CD14-positive monocyte (primary cell): ENCODE measurements around the gene ITGA2B. TPM values are rescaled to one million over a fixed set of nuclear protein-coding genes. Genes with fewer than 3 reads are reported as not detected.

Experiments used
- DNase-seq, 3 donors: peaks; one replicate each; pipeline ENCODE4 v3.0.0-alpha.2; 2011 to 2022
- H2AFZ ChIP-seq: 2 replicates; pipeline ENCODE4 v1.6.0; 2012; ENCODE audit warnings: mild to moderate bottlenecking, low read depth, low read length, inconsistent platforms; ENCODE audit not compliant: insufficient read depth, poor library complexity, severe bottlenecking
- H3K27ac ChIP-seq, 2 donors: 1 replicate in 1 of 2; 2 replicates in 1 of 2; pipeline ENCODE4 v1.5.1; 2012 to 2013; ENCODE audit warnings: low read length in 2 of 2, control low read depth in 1 of 2, inconsistent platforms in 1 of 2, low read depth in 1 of 2, mild to moderate bottlenecking in 1 of 2
- H3K27me3 ChIP-seq, 2 donors: one replicate each; pipeline versions ENCODE4 v1.6.0 to v1.6.1; 2011 to 2013; ENCODE audit warnings: low read length in 2 of 2; ENCODE audit not compliant: control insufficient read depth in 2 of 2, insufficient read depth in 2 of 2
- H3K36me3 ChIP-seq, 2 donors: replicated peaks in 1 of 2; 1 replicate in 1 of 2; 2 replicates in 1 of 2; pipeline versions ENCODE4 v1.5.1 to v1.6.1; 2012 to 2013; ENCODE audit warnings: low read length in 2 of 2, control low read depth in 1 of 2, inconsistent platforms in 1 of 2, mild to moderate bottlenecking in 1 of 2; ENCODE audit not compliant: insufficient read depth in 2 of 2, control insufficient read depth in 1 of 2
- H3K4me1 ChIP-seq, 2 donors: 1 replicate in 1 of 2; 2 replicates in 1 of 2; pipeline versions ENCODE4 v1.5.1 to v1.6.1; 2012 to 2013; ENCODE audit warnings: low read length in 2 of 2, control low read depth in 1 of 2, inconsistent platforms in 1 of 2, mild to moderate bottlenecking in 1 of 2, moderate library complexity in 1 of 2; ENCODE audit not compliant: insufficient read depth in 2 of 2, control insufficient read depth in 1 of 2
- H3K4me2 ChIP-seq: replicated peaks from 2 replicates; pipeline ENCODE3; 2012; ENCODE audit warnings: low read length, moderate library complexity, mild to moderate bottlenecking; ENCODE audit not compliant: poor library complexity, severe bottlenecking; ENCODE audit errors: extremely low read depth
- H3K4me3 ChIP-seq, 3 experiments: fragments of 200-600 bp in 1 of 3; sonication (generic) in 1 of 3; replicated peaks in 1 of 3; 1 replicate in 2 of 3; 2 replicates in 1 of 3; pipeline ENCODE4 v1.5.1; 2011 to 2013; ENCODE audit warnings: low read length in 3 of 3, mild to moderate bottlenecking in 3 of 3, control low read depth in 2 of 3, low read depth in 2 of 3, inconsistent platforms in 1 of 3, moderate library complexity in 1 of 3
- H3K79me2 ChIP-seq: 2 replicates; pipeline ENCODE4 v1.6.0; 2012; ENCODE audit warnings: mild to moderate bottlenecking, control low read depth, inconsistent platforms, low read length, moderate library complexity; ENCODE audit not compliant: insufficient read depth
- H3K9ac ChIP-seq: 2 replicates; pipeline ENCODE4 v1.6.0; 2017; ENCODE audit warnings: low read length, mild to moderate bottlenecking; ENCODE audit not compliant: insufficient read depth, poor library complexity, severe bottlenecking
- H3K9me3 ChIP-seq, 2 donors: replicated peaks in 1 of 2; 1 replicate in 1 of 2; 2 replicates in 1 of 2; pipeline versions ENCODE4 v1.5.1 to v1.6.1; 2012 to 2013; ENCODE audit warnings: low read length in 2 of 2, control low read depth in 1 of 2; ENCODE audit not compliant: control insufficient read depth in 1 of 2, insufficient read depth in 1 of 2
- H4K20me1 ChIP-seq: 2 replicates; pipeline ENCODE4 v1.6.0; 2012; ENCODE audit warnings: mild to moderate bottlenecking, low read length, control low read depth, moderate library complexity; ENCODE audit not compliant: insufficient read depth
- H3K27ac Mint-ChIP-seq, 7 donors: one replicate each; pipeline ENCODE4 v1.8.0; 2020; ENCODE audit warnings: mild to moderate bottlenecking in 7 of 7, mixed read lengths in 7 of 7, moderate library complexity in 6 of 7, inconsistent platforms in 2 of 7
- H3K27me3 Mint-ChIP-seq, 3 donors: one replicate each; pipeline ENCODE4 v1.8.0; 2021 to 2022; ENCODE audit warnings: low read depth in 3 of 3, mild to moderate bottlenecking in 3 of 3, mixed read lengths in 3 of 3, moderate library complexity in 3 of 3, inconsistent platforms in 1 of 3
- H3K36me3 Mint-ChIP-seq, 2 donors: one replicate each; pipeline ENCODE4 v1.8.0; 2020; ENCODE audit warnings: mixed read lengths in 2 of 2, inconsistent platforms in 1 of 2, mild to moderate bottlenecking in 1 of 2
- H3K4me1 Mint-ChIP-seq: one replicate; pipeline ENCODE4 v1.8.0; 2020; ENCODE audit warnings: mild to moderate bottlenecking, mixed read lengths
- H3K4me3 Mint-ChIP-seq, 2 donors: one replicate each; pipeline ENCODE4 v1.8.0; 2020; ENCODE audit warnings: mild to moderate bottlenecking in 2 of 2, mixed read lengths in 2 of 2, moderate library complexity in 1 of 2
- H3K9me3 Mint-ChIP-seq, 7 donors: one replicate each; pipeline ENCODE4 v1.8.0; 2020 to 2022; ENCODE audit warnings: mixed read lengths in 7 of 7, mild to moderate bottlenecking in 6 of 7, moderate library complexity in 6 of 7, inconsistent platforms in 2 of 7
- CTCF ChIP-seq: fragments of 200-600 bp; IDR thresholded peaks from one replicate; pipeline ENCODE4 v1.8.0; 2022; ENCODE audit warnings: antibody characterized with exemption, mild to moderate bottlenecking
- WGBS: methylation state at CpG from one replicate; pipeline ENCODE4 v1.1.5; 2013; ENCODE audit warnings: missing lambda C conversion rate; ENCODE audit not compliant: insufficient coverage; 5-methylcytosine and 5-hydroxymethylcytosine counted together
- intact Hi-C, 2 donors: fragments of 100-400 bp; cut with micrococcal nuclease; formaldehyde crosslinking; loops; one replicate each; pipeline versions ENCODE4 v1.15.0 to v1.15.1; 2023
- polyA plus RNA-seq, 3 donors: library from polyadenylated mRNA; depleted of rRNA in 1 of 3; unstranded in 2 of 3; stranded (reverse) in 1 of 3; fragments of 300-500 nt in 2 of 3; fragments of >200 nt in 1 of 3; fragmentation: Illumina TruSeq in 2 of 3; gene quantifications; 1 replicate in 2 of 3; 2 replicates in 1 of 3; pipeline ENCODE4 v1.2.3, GENCODE V29; 2012 to 2021

ITGA2B gene
- polyA plus RNA-seq, 3 donors, result 0.21 to 1.2 (median 1.1) TPM

GRCh38 chr17:44323359-44324091, 65.9 kb downstream of the ITGA2B start:
- peak overlapping the region in 3 of 7 donors; percentile 48 to 69 (median 51) for H3K27ac Mint-ChIP-seq

More at GRCh38 chr17:44323359-44324091, 65.9 kb downstream of the ITGA2B start:
- Histone ChIP-seq H3K9me3 (no peaks in the 10 kb centered on the region), H3K4me3 (peak overlapping the region; percentile 47 to 85 (median 47)), H3K36me3 (peaks cover 27 to 34% of the 10 kb centered on the region in 2 donors), H3K79me2 (peaks cover 6% of the 10 kb centered on the region), H4K20me1 (no peaks in the 10 kb centered on the region), H2AFZ (no peak overlapping the region), H3K4me1 (peaks cover 29 to 35% of the 10 kb centered on the region in 2 donors), H3K27ac (no peak overlapping the region), H3K27me3 (peaks cover 0 to under 1% of the 10 kb centered on the region in 2 donors), H3K4me2 (peak overlapping the region; percentile 94), H3K9ac (no peak overlapping the region)
- Mint-ChIP-seq H3K27me3 (peaks cover under 1 to 2% (median 1%) of the 10 kb centered on the region in 3 donors), H3K9me3 (no peaks in the 10 kb centered on the region), H3K4me3 (peak overlapping the region; percentile 85 to 87), H3K4me1 (peaks cover 30% of the 10 kb centered on the region), H3K36me3 (peaks cover 31 to 37% of the 10 kb centered on the region in 2 donors)
- TF ChIP-seq CTCF, result no peak
- intact Hi-C loops, result loop anchor here (2.0 to 10.0 kb wide), 4 partner anchors 21 to 199 kb away; partner anchors contain the start of genes UBTF (in 2 of the 2), FAM171A2 (in 1 of the 2), GRN (in 1 of the 2) and HDAC5 (in 1 of the 2)
- WGBS, result 75% methylated on average over 18 of the region's 27 CpGs
- DNase-seq, result no peak
